OCI-LY1 (cell line): Measurements from ENCODE around the gene ZNF254.

Experiments
- CTCF ChIP-seq: fragments of 200-600 bp; sonication (generic), shearing (Covaris generic); IDR thresholded peaks from 2 replicates; pipeline ENCODE4 v1.5.1; 2017; ENCODE audit warnings: mild to moderate bottlenecking, antibody characterized with exemption, low read length, moderate library complexity, mixed read lengths
- EZH2 ChIP-seq: fragments of 200-600 bp; sonication (generic), shearing (Covaris generic); IDR thresholded peaks from 2 replicates; pipeline ENCODE4 v1.8.0; 2017; ENCODE audit warnings: borderline replicate concordance, mixed run types, mild to moderate bottlenecking, antibody characterized with exemption, low read length, moderate library complexity, mixed read lengths

DNA sequence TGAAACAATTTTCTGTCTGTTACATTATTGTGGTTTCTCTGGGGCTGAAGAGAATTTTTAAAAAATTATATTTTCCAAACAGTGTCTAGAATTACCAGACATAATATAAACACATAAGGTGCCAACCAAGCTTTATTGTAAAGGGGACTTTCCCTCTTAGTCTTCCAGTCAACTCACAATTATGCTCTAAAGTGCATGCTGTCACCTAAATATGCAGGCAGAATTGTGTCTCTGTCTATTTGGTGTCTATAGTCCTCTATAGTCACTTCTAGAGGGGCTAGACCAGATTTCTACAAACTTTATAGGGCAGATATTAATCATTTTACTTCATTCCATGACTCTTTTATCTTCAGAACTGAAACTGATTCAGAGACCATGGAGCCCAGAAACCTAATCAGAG lies 12.8 kb downstream of the ZNF254 start:
- TF ChIP-seq CTCF (no peak), EZH2 (no peak)
